ENCODE data around the gene LCORL.
"Not testable (repeated sequence)": the region's sequence is repeated elsewhere in the genome, so short reads cannot be mapped to it uniquely, and the experiment has no call there.

LCORL gene

GRCh38 chr4:17866810-17867209 is 154.7 kb downstream of the LCORL start:
- DNase-seq (ENCODE audit: insufficient read length, low spot score) (no peak), FAIRE-seq (no peak)

- FAIRE-seq (no peak), DNase-seq (ENCODE audit: insufficient read length, low spot score) (no peak)
These were observed 155.6 kb downstream of the LCORL start for GRCh38 chr4:17865866-17866363.

- DNase-seq (ENCODE audit: insufficient read length, low spot score); FAIRE-seq: not testable (repeated sequence)
These were observed 159.6 kb downstream of the LCORL start for GRCh38 chr4:17861906-17862305.

GRCh38 chr4:17859793-17860406 is 161.7 kb downstream of the LCORL start:
- DNase-seq (ENCODE audit: insufficient read length, low spot score) (no peak), FAIRE-seq (no peak)

GRCh38 chr4:17854036-17854435 is 167.5 kb downstream of the LCORL start:
- FAIRE-seq, result no peak
- DNase-seq (ENCODE audit: insufficient read length, low spot score), result no peak

DNA sequence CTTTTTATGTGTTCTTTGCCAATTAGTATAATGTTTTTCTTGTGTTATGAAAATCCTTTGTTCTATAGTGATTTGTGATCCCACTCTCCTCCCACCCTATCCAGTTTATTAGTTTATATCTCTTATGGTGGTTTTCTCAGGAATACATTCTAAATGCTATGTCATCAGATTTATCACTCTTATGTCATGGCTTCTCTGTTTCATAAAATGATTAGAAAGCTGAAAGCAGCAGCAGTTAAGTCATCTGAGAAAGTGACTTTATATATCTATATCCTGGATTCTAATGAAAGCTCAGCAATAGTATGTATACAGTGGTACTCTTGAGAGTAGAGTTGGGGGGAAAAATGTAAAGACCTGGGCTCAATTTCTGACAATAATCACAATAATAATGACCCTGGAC is 169.6 kb downstream of the LCORL start:
- DNase-seq (ENCODE audit: insufficient read length, low spot score), result no peak

GRCh38 chr4:17850295-17850694 is 171.3 kb downstream of the LCORL start:
- not testable (repeated sequence) for FAIRE-seq; DNase-seq (ENCODE audit: insufficient read length, low spot score)

More for the DNA sequence above, 169.6 kb downstream of the LCORL start:
- no peak for FAIRE-seq

DNA sequence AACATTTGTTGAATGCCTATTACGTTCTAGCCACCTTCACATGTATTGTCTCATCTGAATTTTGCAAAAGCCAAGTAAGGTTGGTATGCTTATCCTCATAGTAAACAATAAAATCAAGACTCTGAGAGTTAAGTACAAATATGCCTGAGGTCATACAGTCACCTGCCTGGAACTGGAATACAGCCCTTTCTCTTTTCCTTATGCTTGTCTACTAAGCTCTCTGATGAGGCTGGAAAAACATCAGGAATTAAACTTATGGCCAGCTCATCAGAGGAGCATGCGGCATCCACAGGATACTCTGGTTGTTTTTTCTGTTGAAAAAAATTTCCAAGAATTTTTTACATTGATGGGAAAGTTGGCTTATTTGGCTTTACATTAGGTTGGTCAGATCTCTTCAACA is 175.3 kb downstream of the LCORL start:
- no peak for DNase-seq (ENCODE audit: insufficient read length, low spot score)
- FAIRE-seq, result no peak

- DNase-seq (ENCODE audit: insufficient read length, low spot score) (no peak), FAIRE-seq (no peak)
These were observed 197.5 kb downstream of the LCORL start for GRCh38 chr4:17823871-17824669.

DNA sequence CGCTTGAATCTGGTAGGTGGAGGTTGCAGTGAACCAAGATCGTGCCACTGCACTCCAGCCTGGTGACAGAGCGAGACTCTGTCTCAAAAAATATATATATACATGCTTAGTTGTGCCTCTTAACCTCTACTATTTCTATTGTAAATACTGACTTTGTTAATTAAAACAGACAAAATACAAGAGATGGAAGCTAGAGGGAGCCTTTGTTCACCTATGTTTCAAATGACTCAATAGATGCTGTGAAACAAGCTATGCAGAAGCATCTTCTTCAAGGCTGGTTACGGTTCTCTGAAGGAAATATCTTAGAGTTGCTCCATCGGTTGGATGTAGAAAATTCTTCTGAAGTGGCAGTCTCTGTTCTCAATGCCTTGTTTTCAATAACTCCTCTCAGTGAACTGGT is 204.5 kb downstream of the LCORL start:
- FAIRE-seq (no peak), DNase-seq (ENCODE audit: insufficient read length, low spot score) (no peak)

DNA sequence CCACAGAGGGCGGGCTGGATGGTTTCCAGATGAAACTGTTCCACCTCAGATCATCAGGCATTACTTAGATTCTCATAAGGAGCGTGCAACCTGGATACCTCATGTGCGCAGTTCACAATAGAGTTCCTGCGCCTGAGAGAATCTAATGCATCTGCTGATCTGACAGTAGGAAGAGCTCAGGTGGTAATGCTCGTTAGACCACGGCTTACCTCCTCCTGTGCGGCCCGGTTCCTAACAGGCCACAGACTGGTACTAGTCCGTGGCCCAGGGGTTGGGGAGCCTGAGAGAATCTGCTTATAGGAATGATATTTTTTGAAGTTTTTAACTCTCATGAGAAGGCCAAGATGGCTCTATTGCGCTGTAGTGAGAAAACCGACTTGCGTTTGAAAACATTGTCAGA is 205.4 kb downstream of the LCORL start:
- FAIRE-seq, result no peak

GRCh38 chr4:17814140-17814539 is 207.4 kb downstream of the LCORL start:
- FAIRE-seq, result no peak
- no peak for DNase-seq (ENCODE audit: insufficient read length, low spot score)

More for the DNA sequence above, 205.4 kb downstream of the LCORL start:
- no peak for DNase-seq (ENCODE audit: insufficient read length, low spot score)

GRCh38 chr4:17812801-17813200 is 208.8 kb downstream of the LCORL start:
- FAIRE-seq (no peak), DNase-seq (ENCODE audit: insufficient read length, low spot score) (no peak)

- peak; percentile 66 for FAIRE-seq
- no peak for DNase-seq (ENCODE audit: insufficient read length, low spot score)
These were observed 209.4 kb downstream of the LCORL start for GRCh38 chr4:17812125-17812524.

GRCh38 chr4:17811078-17811603 is 210.4 kb downstream of the LCORL start:
- DNase-seq (ENCODE audit: insufficient read length, low spot score), result no peak
- no peak for FAIRE-seq

GRCh38 chr4:17810260-17811077 is 211.1 kb downstream of the LCORL start, which contains the start of the genes DCAF16 and NCAPG:
Gene DCAF16, minus strand, starts transcription at chr4:17810757. Its CDS starts 6,616 bp downstream, at chr4:17804141.
Gene NCAPG, plus strand, starts transcription at chr4:17810979. Its CDS starts 99 bp downstream, at chr4:17811078.
- peak; percentile 100 for FAIRE-seq
- DNase-seq (ENCODE audit: insufficient read length, low spot score), result peak; percentile 58

DNA sequence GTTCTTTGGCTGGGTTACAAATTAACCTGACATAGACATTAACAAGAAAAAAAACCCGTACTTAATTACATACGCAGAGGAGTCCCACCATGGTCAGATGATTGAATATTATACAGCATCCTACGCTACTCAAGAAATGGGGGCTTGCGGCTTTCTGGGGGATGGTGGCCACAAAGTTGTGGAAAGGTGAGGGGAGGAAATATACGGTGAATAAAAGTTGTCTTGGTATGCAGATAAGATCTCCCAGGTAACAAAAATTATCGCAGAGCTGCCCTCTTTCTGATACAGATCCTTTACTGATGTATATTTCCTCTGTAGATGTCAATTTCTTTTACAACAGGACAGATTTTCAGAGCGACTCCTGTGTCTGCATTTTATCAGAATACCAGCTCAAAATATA is 211.9 kb downstream of the LCORL start:
- FAIRE-seq, result no peak
- DNase-seq (ENCODE audit: insufficient read length, low spot score), result no peak

DNA sequence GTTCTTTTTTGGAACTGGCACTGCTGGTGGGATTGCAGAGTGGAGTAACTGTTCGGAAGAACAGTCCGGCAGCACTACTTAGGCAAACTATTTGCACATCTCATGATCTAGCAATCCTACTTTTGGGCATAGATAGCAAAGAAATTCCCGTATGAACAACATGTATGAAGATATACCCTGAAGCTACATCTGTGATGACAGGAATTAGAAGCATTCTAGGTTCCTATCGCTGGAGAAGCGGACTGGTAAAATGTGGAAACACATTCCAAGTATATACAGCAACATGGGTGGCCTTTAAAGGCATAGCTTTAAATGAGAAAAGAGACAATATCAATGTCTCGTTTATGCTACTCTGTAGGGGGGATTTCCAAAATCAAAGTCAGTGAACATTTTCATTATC is 214.1 kb downstream of the LCORL start:
- FAIRE-seq (no peak), DNase-seq (ENCODE audit: insufficient read length, low spot score) (no peak)

DNA sequence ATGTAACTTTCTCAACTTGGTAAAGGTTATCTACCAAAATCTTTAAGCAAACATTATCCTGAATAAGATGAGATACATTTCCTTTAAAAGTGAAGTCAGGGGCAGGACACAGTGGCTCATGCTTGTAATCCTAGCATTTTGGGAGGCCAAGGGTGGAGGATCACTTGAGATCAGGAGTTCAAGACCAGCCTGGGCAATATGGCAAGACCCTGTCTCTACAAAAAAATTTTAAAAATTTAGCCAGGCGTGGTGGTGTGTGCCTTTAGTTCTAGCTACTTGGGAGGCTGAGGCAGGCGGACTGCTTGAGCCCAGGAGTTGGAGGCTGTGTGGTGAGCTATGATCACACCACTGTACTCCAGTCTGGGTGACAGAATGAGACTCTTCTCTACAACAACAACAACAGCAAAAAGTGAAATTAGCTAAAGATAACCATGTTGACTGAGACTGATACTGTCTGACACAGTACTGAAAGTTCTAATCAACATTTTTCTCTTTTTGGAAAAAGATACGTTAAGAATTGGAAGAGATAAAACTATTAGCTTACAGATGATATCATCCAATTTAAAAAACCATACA is 215.9 kb downstream of the LCORL start:
- FAIRE-seq (no peak), DNase-seq (ENCODE audit: insufficient read length, low spot score) (no peak)

DNA sequence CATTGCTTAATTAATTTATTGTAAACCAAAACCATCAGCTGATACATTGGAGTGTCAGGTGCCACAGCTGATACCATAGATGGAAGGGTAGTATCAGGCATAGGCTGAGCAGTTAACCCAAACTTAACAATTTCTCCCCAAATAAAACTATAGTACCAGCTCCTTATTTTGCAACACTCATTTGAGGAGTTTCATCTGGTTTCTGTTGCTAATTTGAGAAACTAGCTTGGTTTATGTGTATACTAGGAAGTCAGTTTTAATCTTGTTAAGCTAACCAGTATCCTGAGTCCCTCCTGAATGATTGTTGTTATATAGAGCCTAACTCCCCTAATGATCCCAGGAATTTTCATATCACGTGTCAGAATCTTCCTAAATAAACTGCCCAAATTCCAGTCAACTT is 223.7 kb downstream of the LCORL start:
- DNase-seq (ENCODE audit: insufficient read length, low spot score), result no peak
- FAIRE-seq, result no peak
